Endometrial microvascular endothelial cells (primary cell): ENCODE measurements around the gene DDC. TPM values are rescaled to one million over a fixed set of nuclear protein-coding genes. Genes with fewer than 3 reads are reported as not detected.
"Not testable (repeated sequence)": the region's sequence is repeated elsewhere in the genome, so short reads cannot be mapped to it uniquely, and the experiment has no call there.

Experiments
- in situ Hi-C: cut with HindIII; loops from 2 replicates; pipeline ENCODE4 v1.10.0; 2017; ENCODE audit warnings: low sequenced_read_pairs, low pct_unique_long_range_greater_than_20kb; ENCODE audit errors: inconsistent ontology term
- total RNA-seq: library from RNA; depleted of rRNA; stranded (reverse); fragments of >200 nt; gene quantifications from one replicate; pipeline ENCODE4 v1.2.3, GENCODE V29; 2015; ENCODE audit errors: inconsistent ontology term

Gene DDC
- total RNA-seq, 1 donor from 2014 or later: not detected

GRCh38 chr7:50591098-50591479, 25.9 kb upstream of the DDC start:
- in situ Hi-C loops: no loop called here

DNA sequence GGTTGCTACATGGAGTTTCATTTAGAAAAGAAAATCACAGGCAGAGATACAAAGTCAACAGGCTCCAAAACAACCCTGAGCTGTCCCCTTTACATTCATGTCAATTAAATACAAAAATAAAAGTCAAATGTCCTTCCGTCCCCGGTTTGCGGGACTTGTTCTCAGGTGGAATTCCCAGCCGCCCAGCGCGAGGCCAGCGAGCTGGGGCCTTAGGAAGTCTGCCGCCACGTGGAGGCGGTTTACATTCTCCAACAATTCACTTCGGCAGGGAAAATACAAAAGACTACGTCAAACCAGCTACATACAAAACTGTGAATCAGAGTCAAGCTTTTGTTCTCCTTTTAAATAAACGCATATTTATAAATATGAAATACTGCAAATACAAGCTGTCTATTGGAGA, 25.3 kb upstream of the DDC start:
- in situ Hi-C loops: no loop called here

- in situ Hi-C loops: no loop called here
These were observed 24.2 kb upstream of the DDC start for GRCh38 chr7:50589364-50589763.

DNA sequence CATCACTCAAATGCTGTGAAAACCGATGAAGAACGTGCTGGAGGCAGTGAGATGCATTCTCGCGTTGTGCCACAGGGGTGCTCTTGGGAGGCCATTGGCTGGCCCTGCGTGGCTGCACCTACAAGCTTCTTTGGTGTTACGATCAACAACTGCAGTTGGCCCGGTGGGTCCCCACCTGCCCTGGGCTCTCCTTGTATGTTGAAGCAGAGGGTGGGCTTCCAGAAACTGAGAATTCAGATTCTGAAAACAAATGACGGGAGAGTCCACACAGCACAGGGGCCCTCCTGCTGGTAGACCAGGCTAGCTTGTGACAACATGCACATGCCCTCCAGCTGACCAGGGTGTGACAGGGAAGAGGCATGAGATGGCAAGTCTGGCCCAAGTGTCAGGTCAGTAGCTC, 23.7 kb upstream of the DDC start:
- in situ Hi-C loops: no loop called here

DNA sequence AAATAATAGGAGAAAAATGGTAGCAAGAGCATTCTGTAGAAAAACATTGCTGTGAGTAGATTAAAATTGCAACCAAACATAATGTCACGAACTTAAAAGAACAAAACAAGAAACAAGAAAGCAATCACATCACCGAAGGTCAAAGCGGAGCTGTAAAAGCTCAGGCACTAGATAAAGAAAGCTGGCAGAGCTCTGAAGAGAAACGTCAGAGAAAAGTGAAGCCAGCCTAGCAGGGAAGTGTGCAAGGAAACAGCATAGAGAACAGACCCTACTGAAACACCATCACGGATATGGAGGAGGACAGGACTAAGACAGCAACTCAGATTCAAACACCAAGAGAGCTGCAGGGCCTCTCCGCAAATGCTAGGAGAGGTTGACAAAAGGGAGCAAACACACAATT, 22.5 kb upstream of the DDC start:
- in situ Hi-C loops: no loop called here

- in situ Hi-C loops: no loop called here
These were observed 19.7 kb upstream of the DDC start for GRCh38 chr7:50584793-50585408.

DNA sequence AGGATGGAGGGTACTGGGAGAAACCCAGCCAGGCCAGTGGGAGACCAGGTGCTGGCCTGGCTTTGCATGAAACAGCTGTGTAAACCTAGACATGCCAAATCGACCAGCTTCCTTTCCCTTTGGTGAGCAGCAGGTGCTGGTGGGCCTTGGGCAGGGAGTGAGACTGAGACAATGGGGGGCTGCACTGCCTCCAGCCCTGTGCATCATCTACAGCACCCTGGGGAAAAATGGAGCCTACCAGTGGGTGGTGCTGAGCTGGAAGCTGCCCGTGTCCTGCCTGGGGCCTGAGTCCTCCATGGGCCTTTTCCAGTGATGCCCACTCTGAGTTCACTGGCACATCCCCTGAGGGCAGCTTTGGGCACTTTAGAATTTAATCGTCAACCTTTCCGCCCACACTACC, 19.2 kb upstream of the DDC start:
- in situ Hi-C loops: no loop called here

DNA sequence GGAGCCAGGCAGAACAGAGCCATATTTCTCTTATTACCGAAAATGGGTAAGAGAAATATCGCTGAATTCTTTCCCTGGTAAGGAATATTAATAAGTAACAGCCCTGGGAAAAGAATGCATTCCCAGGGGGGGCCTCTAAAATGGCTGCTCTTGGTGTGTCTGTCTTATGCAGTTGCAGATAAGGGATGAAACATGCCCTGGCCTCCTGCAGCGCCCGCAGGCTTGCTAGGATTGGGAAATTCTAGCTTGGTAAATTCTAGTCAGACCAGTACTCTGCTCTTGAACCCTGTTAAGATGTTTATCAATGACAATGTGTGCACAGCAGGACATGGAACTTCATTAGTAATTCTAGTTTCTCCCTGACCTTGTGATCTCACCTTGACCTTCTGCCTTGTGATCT, 18.1 kb upstream of the DDC start:
- in situ Hi-C loops: not testable (repeated sequence)

GRCh38 chr7:50582271-50582670, 17.1 kb upstream of the DDC start:
- in situ Hi-C loops: not testable (repeated sequence)

DNA sequence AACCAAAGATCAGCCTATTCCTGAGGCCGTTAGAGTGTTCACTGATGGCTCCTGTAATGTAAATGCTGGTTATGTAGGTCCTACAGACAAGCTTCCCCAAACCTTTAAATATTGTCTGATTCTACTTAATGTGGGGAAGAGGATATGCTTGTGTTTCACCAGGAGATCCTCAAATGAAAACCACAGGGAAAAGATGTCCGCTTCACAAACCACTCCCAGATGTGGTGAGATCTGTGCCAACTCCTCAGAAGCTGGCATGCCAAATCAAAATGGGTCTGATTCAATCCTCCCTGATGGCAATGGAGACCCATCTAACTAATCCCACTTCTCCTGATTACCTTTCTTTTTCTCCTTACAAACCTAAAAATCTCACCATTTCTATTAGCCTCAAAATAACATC, 15.5 kb upstream of the DDC start:
- in situ Hi-C loops: not testable (repeated sequence)

DNA sequence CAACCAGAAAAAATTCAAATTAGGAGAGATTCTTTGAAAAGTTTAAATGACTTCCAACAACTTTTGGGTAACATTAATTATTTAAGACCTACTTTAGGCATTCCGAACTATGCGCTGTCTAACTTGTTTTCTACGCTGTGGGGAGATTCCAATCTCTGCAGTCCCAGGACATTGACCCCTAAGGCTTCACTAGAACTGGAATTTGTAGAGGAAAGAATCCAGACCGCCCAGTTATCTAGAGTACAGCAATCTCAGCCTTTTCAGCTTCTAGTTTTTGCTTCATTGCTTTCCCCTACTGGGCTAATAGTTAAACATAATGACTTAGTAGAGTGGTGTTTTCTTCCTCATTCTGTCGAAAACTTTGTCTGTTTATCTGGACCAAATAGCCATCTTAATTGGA, 14.9 kb upstream of the DDC start:
- in situ Hi-C loops: no loop called here

GRCh38 chr7:50578105-50578504, 12.9 kb upstream of the DDC start:
- in situ Hi-C loops: not testable (repeated sequence)

- in situ Hi-C loops: no loop called here
These were observed 12.4 kb upstream of the DDC start for GRCh38 chr7:50577569-50577968.

- in situ Hi-C loops: not testable (repeated sequence)
These were observed 11.2 kb upstream of the DDC start for GRCh38 chr7:50576388-50576787.

DNA sequence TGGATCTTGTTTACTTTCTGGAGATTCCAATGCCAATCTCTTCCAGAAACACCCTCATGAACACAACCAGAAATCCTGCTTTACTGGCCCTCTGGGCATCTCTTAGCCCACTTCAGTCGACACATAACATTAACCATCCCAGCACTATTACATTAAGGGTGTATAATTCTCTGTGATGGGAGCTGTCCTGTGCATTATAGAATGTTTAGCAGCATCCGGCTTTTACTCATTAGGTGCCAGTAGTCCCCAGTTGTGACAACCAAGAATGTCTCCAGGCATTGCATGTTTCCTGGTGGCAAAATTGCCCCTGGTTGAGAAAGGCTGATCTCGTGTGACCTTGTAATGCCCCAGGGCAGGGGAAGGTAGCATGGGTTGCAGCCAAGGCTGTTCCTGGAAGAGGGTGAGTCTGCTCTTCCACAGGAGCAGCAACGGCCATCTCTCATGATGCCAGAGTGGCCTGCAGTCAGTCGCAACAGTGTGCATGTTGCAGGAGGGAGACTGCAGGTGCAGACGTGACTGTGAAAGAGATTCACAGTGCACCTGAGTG, 2.6 kb upstream of the DDC start:
- in situ Hi-C loops: no loop called here

DNA sequence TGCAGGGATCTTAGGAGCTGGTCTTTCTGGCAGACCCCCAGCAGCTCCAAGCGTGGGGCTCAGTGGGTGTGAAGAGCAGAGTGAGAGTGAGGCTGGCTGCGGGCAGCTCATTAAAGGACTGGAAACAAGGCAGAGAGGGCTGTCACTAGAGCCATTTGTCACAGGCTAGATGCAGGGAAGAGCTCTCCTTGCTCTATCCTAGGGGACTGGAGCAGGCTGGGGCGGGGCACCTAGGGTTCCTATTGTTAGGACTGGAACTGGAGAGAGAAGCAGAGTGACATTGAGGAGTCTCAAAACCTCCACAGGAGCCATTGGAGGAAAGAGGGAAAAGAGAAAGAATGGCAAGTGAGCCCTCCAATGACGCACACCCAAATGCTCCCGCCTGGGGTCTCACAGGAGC, 772 bp upstream of the DDC start:
- in situ Hi-C loops: no loop called here

DNA sequence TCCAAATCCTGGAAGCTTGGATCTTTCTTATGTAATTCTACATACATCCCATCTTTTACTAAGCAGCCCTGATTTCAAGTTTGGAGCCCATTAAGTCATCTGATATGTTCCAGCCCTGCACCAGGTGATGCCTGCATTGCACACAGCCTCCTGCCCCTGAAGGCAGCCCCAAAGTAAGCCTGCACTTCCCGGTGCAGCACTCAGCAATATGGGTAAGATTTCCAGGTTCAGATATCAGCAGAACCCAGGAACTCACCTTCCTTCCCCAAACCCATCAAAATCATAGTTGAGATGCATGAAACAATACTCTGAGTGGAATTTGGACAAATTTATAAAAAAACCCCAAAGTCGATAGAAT, 333 bp upstream of the DDC start:
- in situ Hi-C loops: no loop called here

DNA sequence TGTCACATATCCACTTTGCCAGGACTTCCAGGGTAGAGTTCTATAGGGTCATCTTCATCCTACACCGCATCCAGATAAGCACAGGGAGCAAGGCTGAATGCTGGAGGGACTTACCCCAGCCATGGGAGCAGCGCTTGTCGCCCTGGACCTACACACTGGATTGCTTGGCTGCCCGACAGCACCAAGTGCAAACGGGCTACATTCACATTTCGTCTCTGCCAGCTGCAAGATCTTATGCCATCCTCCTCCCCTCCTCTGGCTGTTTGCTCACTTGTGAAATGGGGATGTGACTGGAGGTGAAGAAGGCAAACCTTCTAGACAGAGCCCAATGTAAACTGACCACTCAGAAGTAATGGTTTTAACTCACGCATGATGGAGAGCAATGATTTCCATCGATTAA, 1.0 kb downstream of the DDC start:
- in situ Hi-C loops: no loop called here

- in situ Hi-C loops: no loop called here
These were observed 3.1 kb downstream of the DDC start for GRCh38 chr7:50562136-50562535.

GRCh38 chr7:50560865-50561351, 4.3 kb downstream of the DDC start:
- in situ Hi-C loops: no loop called here

DNA sequence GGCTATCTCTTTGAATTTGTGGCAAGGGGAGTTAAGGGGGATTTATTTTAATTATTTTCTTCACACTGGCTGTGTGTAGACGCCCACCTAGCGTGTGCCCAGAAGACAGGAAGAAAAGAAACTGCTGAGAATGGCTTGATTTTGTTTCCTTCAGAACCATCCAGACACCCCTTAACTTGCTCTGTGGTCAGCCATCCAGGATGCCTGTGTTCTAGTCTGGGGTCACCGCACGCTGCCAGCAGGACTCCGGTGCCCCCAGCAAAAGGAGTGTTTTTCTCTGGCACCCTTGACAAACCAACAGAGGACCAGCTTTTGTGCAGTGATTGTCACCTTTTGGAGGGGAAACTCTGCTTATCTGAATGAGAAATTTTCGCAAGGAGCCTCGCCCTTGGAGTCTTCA, 5.3 kb downstream of the DDC start:
- in situ Hi-C loops: no loop called here
